ENCODE measurements around the gene MIOX.
"Not testable (repeated sequence)": the region's sequence is repeated elsewhere in the genome, so short reads cannot be mapped to it uniquely, and the experiment has no call there.

Gene MIOX

DNA sequence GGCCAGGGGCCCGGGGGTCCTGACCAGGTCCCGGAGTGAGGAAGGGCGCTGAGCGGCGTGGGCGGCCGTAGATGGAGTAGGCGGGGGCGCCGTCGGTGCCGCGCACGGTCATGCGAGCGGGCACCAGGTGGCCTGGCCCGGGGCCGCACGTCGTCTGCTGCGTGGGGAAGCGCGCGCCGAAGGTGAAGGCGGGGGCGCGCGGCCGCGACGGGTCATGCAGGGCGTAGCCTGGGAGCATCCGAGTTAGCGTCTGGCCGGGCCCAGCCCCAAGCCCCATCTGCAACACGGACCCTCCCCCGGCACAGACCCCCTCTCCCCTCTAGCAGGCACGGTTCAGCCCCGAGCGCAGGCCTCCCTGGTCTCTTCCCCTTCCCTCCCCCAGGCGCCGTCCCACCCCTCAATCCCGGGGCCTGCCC, 44.9 kb downstream of the MIOX start:
- peak overlapping the region; percentile 70 for H3K4me3 Mint-ChIP-seq
- DNase-seq: peak; percentile 43
- peaks cover 8% of the 10 kb centered on the region for H3K36me3 Mint-ChIP-seq (ENCODE audit: low read depth)
- no peak overlapping the region for H3K27ac Mint-ChIP-seq
- H3K9me3 Mint-ChIP-seq: no peaks in the 10 kb centered on the region
- TF ChIP-seq, protein P1, sequence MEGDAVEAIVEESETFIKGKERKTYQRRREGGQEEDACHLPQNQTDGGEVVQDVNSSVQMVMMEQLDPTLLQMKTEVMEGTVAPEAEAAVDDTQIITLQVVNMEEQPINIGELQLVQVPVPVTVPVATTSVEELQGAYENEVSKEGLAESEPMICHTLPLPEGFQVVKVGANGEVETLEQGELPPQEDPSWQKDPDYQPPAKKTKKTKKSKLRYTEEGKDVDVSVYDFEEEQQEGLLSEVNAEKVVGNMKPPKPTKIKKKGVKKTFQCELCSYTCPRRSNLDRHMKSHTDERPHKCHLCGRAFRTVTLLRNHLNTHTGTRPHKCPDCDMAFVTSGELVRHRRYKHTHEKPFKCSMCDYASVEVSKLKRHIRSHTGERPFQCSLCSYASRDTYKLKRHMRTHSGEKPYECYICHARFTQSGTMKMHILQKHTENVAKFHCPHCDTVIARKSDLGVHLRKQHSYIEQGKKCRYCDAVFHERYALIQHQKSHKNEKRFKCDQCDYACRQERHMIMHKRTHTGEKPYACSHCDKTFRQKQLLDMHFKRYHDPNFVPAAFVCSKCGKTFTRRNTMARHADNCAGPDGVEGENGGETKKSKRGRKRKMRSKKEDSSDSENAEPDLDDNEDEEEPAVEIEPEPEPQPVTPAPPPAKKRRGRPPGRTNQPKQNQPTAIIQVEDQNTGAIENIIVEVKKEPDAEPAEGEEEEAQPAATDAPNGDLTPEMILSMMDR (IDR thresholded peaks at IDR 0.05): no peak
- H3K4me1 Mint-ChIP-seq: peaks cover 39% of the 10 kb centered on the region
- H3K27me3 Mint-ChIP-seq (ENCODE audit: low read depth, poor library complexity): peaks cover 52% of the 10 kb centered on the region

GRCh38 chr22:50531962-50532674, 45.5 kb downstream of the MIOX start:
- no peaks in the 10 kb centered on the region for H3K9me3 Mint-ChIP-seq
- H3K4me1 Mint-ChIP-seq: peaks cover 33% of the 10 kb centered on the region
- peak overlapping the region; percentile 65 for H3K4me3 Mint-ChIP-seq
- TF ChIP-seq, protein P1 (IDR thresholded peaks at IDR 0.05): no peak
- peaks cover 55% of the 10 kb centered on the region for H3K27me3 Mint-ChIP-seq (ENCODE audit: low read depth, poor library complexity)
- peaks cover 8% of the 10 kb centered on the region for H3K36me3 Mint-ChIP-seq (ENCODE audit: low read depth)
- peak; percentile 74 for DNase-seq
- no peak overlapping the region for H3K27ac Mint-ChIP-seq

- no peaks in the 10 kb centered on the region for H3K9me3 Mint-ChIP-seq
- H3K36me3 Mint-ChIP-seq (ENCODE audit: low read depth): peaks cover 3% of the 10 kb centered on the region
- no peak overlapping the region for H3K27ac Mint-ChIP-seq
- H3K4me1 Mint-ChIP-seq: peaks cover 28% of the 10 kb centered on the region
- DNase-seq: no peak
- H3K27me3 Mint-ChIP-seq (ENCODE audit: low read depth, poor library complexity): peaks cover 47% of the 10 kb centered on the region
- TF ChIP-seq, protein P1 (IDR thresholded peaks at IDR 0.05): no peak
- H3K4me3 Mint-ChIP-seq: peak overlapping the region; percentile 57
These were observed 46.5 kb downstream of the MIOX start for GRCh38 chr22:50532824-50533796.

DNA sequence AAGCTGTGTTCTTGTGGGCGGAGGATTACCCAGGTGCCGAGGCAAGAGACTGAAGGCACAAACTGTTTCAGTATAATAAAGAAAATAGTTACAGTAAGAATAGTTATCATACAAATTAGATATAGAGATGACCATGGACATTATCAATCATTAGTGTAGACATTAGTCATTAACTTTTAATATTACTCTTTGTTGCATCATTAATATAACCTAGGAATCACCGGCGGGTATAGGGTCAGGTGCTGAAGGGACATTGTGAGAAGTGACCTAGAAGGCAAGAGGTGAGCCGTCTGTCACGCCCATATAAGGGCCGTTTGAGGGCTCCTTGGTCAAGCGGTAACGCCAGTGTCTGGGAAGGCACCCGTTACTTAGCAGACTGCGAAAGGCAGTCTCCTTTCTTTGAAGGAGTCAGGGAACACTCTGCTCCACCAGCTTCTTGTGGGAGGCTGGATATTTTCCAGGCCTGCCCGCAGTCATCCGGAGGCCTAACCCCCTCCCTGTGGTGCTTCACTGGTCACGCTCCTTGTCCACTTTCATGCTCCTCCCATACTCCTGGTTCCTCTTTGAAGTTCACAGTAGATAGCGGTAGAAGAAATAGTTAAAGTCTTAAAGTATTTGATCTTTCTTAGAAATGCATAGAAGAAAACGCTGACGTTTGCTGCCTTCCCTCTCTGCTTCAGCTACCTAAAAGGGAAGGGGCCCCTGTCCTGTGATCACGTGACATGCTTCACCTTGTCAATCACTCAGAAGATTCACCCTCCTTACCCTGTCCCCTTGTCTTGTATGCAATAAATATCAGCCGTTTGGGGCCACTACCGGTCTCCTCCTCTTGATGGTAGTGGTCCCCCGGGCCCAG, 47.4 kb downstream of the MIOX start:
- Mint-ChIP-seq H3K27ac (peak overlapping the region; percentile 73), H3K4me1 (peaks cover 33% of the 10 kb centered on the region), H3K27me3 (ENCODE audit: low read depth, poor library complexity) (peaks cover 41% of the 10 kb centered on the region), H3K4me3 (peak overlapping the region; percentile 57)
- not testable (repeated sequence) for H3K9me3 Mint-ChIP-seq; DNase-seq; H3K36me3 Mint-ChIP-seq (ENCODE audit: low read depth)

- H3K4me1 Mint-ChIP-seq: peaks cover 38% of the 10 kb centered on the region
- peaks cover 33% of the 10 kb centered on the region for H3K27me3 Mint-ChIP-seq (ENCODE audit: low read depth, poor library complexity)
- H3K36me3 Mint-ChIP-seq (ENCODE audit: low read depth): no peaks in the 10 kb centered on the region
- H3K9me3 Mint-ChIP-seq: no peaks in the 10 kb centered on the region
- no peak for DNase-seq
- TF ChIP-seq, protein P1 (IDR thresholded peaks at IDR 0.05): no peak
- H3K27ac Mint-ChIP-seq: no peak overlapping the region
- H3K4me3 Mint-ChIP-seq: no peak overlapping the region
These were observed 48.5 kb downstream of the MIOX start for GRCh38 chr22:50535113-50535512.
